HG03565 (cell line): ENCODE results near the gene TSPAN7.

Experiments used
- ATAC-seq: cut with Tn5 transposase; IDR thresholded peaks from one replicate; pipeline ENCODE4 v1.9.1; 2021; ENCODE audit warnings: mild to moderate bottlenecking, moderate library complexity; ENCODE audit not compliant: unreplicated experiment

The TSPAN7 gene

DNA sequence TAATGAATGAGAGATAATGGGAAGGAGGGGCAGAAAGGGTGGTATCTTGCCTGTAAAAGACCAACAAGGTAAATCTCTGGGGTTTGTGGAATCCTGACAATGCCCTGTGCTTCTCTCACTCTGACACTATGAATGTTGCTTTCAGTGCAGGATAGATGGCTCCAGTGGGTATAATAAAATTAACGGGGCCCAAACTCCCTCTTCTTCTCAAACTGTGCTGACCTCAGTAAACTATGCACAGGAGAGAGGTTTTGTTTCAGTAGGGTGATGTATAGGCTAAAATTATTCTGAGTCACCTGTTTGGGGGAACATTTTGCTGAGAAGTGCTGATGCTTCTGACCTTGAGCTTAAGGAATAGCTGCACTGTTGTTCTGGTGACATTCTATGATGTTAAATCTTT, 82.6 kb downstream of the TSPAN7 start:
- ATAC-seq = no peak

DNA sequence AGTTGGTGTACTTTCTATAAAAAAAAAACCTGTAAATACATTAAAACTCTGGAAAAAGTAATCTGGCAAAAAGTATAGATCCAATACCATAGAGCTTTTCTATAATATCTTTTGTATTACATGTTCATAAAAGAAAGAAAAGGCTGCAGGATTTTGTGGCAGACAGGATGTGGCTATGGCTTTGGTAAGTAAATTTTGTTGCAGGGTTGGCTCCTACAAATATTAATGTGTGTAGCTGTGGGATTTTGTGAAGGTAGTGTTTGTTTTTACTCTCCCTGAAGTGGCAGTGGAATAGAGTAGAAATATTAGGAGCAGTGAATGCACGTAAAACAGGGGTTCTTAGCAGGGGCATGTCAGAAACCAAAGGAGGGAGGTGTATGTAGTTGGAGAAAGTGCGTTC, 84.8 kb downstream of the TSPAN7 start:
- no peak for ATAC-seq

DNA sequence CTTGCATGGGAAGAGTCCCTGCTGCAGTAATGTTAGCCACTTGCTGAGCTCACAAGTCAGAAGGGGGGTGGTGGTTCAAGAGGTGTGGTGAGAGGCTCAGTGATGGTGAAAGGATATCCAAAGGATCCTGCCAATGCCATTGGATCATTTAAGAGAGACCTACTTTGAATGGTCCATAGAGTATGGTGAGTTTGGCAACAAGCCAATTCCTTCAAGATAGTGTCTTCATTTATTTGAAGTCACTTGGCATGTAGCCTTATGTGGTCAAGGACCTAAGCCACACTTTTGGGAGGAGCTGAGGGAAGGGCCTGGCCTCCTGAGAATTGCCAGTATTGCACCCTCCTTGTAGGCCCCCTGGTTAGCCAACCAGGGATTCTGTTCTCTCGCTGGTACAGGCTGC, 87.9 kb downstream of the TSPAN7 start:
- no peak for ATAC-seq

DNA sequence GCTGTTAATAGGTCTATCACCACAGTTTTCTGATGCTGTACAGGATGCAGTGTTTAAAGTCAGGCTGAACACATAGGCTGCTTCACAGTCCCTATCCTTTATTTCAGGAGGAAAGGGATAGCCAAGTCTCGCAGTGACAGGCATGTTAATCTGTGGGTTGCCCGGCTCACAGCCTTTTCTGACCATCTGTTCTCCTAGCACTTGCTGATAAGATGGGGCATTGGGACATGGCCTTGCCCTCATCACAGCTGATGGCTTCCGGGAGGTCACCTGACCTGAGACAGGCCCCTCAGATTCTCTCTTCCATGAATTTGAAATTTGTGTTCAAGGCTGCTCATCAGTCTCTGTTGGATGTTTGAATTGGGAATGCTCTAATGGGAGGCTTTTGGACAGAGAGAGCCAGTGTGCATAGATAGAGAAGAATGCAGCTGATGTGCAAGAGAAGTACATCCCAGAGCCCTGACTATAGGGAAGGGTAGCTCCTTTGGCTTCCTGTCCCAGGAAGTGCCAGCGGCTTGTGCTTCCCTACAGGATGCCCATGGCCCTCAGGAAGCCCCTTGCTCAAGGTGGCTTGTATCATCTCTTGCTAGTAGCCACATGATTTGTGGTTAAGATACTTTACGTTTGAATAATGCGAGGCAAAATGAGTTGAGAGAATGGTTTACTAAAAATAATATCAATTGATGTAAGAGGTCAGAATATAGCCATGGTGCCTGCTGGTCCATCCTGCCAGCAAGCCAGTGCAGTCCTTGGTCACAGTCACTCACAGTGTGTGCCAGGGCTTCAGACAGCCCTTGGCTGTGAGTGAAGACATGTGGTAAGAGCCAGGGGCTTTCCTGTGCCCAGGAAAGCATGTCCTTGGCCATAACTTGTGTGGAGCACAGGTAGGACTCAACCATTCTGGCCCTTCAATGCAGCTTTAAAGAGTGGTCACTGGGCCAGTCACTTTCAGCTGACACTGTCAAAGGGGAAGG, 88.6 kb downstream of the TSPAN7 start:
- no peak for ATAC-seq

DNA sequence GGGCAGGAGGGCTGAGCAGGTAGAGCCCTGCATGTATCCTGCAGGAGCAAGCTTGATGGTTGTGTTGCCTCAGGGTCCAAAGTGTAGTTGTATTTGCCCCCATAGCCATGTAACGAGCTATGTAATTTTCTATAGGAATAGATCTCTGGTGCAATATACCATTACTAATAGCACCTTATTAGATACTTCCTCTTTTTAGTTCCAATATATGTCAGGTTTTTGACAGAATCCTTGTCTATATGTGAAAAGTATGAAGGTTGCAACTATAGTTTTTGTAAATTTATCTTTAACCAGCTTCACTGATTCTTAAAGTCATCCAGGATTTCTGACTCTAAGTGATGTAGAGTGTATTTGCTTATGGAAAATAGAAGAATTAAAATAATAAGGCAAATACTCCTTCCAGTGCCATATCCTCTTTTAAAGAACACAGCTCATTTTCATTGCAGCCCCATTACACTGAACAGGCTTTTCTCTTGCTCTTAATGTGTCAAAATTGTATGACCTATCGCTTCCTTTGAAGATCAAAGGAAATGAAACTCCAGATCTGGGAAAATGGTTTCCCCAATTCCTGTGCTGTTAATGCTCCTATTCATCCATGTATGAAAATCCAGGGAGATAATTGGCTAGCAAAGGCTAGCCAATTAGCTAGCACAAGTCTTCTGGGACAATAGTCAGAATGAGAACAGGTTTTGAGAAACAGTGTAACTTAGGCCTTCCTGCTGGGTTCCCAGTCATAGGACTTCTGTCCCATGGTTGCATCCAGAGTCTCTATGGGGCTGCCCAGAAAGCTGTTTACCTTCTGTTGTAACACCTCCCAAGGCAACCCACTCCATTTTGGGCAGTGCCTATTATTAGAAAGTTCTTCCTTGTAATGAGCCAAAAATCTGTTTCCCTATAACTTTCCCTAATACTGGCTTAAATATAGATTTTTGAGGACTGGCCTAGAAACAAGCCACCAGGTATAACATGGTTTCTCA, 90.6 kb downstream of the TSPAN7 start:
- ATAC-seq = no peak

DNA sequence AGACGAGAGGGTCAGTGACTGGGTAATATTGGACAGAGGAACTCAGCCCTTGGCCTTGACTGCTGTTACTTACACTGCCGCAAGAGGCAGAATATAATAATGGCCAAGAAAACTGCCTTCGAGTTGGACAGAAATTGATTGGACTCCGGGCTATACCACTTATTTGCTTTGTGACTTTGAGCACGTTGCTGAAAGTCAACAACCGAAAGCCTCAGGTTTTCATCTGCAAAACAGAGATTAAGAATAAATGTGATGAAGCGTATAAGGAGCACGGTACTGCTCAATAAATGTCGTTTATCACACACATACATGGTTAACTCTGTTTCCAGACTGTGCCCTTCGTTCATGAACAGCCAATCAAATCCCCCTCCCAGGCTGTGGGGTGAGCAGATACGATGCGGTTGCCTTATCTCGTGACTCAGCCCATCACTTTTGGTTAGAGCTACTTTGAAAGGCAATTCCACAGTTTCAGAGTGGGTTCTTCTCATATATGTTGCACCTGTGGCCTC, 91.6 kb downstream of the TSPAN7 start:
- ATAC-seq = no peak

DNA sequence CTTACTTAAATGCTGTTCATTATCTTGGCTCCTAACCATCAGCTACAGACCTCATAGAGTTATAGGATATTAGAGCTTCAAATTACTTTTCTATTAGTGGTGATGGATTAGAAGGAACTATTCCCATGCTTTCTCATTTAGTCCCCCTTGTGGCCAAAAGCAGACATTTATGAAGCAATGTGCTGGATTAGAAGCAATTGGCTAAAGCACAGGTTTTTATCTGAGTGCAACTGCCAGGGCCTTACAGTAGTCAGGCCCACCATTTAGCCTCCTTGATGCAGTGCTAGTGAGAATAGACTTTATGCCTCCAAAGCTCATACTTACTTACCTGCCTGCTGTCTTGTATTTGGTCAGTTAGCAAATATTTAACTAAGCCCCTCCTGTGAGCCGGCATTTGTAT, 93.0 kb downstream of the TSPAN7 start:
- no peak for ATAC-seq

DNA sequence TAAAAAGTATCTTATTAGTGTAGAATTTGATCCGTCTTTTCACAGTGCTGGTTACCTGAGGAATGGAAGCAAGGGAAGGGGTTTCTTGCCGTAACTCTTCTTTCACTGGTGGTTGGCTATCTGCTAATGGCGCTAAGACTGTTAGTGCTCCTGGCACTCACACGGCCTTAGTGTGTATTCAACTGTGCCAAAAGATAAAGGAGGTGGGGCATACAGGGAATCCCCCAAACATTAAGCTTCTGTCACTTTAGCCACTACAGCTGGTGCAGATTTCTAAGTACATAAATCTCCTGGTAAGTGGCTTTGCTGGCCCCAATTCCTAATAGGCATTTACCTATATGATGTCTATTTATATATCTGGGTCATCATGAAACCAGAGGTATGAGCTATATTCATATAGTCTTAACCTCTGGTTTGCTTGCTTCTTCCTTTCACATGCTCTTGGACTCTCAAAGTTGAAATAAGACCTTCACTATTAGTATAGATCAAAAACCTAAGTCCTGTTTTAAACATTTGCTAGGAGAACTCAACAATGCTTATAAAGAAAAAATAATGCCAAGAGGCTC, 95.1 kb downstream of the TSPAN7 start:
- peak; percentile 47 for ATAC-seq

DNA sequence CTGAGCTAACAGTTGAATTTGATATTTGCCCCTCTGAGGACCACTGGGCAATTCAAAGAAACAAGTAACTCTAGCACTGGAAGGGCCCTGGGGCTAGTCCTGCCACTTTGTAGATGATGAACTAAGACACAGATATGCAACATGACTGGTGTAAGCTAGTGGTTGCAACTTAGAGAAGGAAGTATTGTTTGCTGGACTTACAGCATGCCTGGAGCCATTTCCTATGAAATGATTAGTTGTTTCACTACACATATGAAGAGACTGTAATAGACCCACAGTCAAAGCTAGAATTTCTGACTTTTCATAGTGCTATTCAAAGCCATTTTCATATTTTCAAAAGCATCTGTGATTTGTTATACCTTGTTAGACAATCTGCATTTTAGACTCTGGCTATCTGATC, 96.2 kb downstream of the TSPAN7 start:
- ATAC-seq = peak; percentile 48

DNA sequence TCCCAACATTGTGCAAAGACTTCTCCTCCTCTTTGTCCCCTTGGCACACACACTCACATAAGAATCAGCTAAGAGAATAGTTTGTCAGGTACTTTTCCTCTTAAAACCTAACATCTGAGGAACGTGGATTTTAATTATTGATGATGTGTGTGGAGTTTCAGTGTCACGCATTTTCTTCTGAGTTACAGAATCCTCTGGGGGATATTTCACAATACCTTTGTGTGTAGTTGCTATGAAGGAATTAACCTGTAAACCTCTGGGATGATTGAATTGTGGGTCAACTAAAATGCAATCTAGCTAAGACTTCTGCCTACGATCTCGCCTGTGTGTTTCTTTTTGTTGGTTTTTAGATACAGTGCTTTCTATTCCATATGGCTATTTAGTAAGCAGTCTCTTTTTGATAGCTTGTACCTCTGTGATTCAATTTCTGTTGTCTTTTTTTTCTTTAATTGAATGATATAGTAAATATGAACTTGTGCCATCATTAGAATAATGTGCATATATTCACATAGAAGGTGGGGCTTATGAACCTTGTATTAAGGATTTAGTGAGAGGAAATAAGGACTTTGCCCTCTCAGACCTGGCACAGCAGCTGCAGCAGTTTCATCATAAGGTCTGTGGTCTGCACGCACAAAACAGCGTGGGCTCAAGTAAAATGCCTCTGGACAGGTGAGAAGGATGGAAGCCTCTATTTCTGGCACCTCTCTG, 99.2 kb downstream of the TSPAN7 start:
- no peak for ATAC-seq

DNA sequence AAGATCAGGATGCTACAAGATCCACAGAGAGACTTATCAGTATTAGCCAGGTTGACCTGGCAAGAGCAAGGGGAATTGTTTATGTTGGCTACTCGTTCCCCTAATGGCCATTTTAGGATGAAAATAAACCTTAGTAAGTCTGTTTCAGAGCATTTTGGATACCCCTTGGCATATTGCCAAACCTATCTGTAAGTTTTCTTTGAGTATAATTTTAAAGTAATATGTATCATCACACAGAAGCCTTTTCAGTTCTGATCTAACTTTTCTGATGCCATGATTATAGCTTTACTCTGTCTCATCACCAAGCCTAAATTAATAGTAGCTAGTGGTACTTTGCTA, 99.7 kb downstream of the TSPAN7 start:
- no peak for ATAC-seq

DNA sequence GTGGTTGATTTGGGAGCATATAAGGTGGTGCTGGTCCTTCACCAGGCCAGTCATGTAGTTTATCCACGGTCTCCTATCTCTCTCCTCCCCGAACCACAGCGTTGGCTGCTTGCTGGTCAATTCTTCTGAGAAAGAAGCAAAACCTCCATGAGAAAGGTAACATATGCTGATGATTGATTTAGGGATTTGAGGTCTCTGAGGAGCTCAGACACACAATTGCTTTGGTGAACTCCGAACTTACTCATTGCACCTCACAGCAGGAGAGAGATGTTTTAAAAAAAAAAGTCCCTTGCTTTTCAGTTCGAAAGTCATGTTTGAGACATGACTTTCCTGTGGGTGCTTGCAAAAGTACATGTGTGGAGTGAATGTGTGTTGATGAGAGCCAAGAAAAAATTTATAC, 100.2 kb downstream of the TSPAN7 start:
- ATAC-seq = peak; percentile 57

DNA sequence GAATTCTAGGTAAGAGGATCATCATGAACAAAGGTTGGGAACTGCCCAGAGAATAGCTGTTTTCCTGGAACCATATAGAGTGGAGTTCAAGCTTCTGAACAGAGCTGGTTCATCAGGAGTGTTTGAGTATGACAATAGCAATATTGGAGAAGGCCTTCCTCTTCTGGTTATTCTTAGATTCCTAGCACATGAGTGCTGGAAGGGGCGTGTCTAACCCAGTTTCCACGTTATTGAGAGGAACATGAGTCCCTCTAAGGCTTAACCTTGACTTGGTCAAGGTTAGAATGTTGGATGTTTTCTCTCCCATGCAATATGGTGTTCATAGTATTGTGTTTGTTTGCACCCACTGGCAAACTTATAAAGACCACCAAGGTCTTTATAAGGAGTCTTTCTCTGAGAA, 101.3 kb downstream of the TSPAN7 start:
- ATAC-seq = no peak

DNA sequence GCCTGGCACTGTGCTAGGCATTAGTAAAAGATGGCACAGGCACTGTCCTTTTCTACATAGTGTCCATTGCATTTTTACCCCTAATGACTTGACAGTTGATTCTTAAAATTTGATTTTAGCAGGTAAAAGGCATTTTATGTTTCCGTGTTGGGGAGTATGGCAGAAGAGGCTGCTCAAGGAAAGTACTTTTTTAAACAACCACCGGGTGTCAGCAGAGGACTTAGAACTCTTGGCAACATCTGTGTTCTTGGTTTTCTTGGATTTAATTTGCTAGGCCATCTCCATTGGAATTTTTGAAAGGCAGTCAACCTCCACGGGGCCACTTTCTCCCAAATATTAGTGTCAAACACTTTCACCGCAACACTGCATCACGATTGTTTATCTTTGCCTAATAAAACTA, 102.9 kb downstream of the TSPAN7 start:
- no peak for ATAC-seq

DNA sequence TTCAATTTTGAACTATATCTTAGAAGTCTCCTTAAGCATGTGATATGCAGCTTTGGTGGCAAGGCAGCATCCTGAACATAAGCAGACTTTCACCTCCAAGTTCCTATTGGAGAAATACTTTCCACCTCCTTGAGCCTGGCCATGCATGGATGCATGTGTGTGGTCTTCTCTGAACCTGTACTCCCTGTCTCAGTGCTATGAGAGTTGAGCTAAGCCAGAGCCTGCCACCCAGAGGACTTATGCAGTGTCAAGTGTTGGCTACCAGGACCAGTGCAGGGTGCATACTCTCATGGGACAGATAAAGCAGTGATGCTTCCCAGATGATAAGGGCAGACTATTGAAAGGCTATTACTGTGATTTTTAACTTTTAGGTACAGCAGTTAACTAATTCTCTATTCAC, 105.6 kb downstream of the TSPAN7 start:
- no peak for ATAC-seq

DNA sequence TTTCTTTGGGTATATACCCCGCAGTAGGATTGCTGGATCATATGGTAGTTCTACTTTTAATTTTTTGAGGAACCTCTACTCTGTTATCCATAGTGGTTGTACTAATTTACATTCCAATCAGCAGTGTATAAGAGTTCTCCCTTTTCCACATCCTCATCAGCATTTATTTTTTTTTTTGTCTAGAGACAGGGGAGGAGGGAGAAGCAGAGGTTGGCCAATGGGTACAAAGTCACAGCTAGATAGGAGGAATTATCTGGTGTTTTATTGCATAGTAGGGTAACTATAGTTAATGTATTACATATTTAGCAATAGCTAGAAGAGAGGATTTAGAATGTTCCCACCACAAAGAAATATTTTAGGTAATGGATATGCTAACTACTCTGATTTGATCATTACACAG, 107.4 kb downstream of the TSPAN7 start:
- ATAC-seq = no peak

DNA sequence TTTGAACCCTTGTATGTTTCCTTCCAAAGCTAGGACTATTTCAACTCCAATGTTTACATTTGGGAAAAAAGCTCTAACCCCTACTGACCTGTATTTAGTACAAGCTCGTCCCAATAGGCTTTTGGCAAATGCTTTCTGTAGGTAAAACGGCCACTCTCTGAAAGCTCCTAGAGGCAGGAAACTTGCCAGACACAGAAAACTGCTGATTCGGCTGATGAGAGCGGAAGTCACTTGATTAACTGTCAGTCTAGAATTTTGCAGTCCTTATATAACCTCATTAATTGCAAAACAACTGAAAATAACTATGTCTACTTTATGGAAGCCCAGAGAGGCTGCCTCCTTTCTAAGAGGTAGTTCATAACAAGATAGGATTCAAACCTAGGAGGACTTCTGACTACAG, 108.1 kb downstream of the TSPAN7 start:
- no peak for ATAC-seq

DNA sequence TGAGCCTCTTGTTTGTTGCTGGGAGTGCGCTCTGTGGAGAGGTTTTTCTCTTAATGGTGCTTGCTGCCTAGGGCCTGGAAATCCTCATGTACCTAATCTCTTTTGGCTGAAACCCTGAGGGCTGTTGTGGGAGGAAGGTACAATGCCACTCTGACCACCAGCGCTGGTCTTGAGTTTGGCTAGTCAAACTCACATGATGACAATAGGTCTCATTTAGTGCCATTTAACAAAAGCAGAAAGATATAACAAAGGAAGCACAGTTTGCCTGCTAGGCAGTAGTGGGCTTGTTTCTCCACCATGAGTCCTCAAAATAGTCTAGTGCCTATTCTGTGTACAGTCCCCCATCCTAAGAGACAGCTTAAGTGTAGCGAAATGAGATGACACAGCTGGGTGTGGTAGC, 111.3 kb downstream of the TSPAN7 start:
- no peak for ATAC-seq

DNA sequence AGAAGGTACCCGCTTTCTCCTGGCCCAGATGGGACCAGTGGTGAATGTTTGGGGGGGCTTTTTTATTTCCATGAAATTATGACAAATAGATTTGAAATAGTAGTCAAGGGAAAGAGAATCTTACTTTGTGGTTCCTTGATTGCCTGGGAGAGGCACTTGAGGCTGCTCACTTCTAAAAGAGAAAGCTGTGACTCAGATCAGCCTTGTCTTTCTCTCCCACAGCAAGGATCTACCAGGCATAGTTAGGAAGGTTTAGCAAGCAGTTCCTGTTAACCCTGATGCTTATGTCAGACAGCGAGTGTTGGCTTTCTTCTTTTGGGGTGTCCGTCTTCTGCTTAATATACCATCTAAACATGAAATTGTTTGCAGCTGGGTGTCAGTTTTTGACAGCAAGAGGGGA, 114.5 kb downstream of the TSPAN7 start:
- ATAC-seq = no peak

DNA sequence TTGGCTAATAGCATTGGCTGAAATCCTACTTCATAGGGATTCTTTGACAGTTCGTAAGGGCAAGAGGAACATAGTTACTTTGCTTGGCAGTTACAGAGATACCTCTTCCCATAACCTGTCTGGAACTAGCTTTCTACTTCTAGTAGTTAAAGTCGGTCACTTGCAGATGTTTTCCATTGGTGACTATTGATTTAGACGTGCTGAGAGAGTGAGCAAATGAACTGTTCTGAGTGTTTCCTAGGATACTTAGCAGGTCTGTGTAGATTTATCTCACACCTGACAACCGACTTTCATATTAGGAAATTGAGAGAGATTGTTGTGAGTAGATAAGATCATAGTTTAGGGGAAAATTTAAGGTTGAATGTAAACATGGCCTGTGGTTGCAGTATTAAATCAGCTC, 116.8 kb downstream of the TSPAN7 start:
- no peak for ATAC-seq

DNA sequence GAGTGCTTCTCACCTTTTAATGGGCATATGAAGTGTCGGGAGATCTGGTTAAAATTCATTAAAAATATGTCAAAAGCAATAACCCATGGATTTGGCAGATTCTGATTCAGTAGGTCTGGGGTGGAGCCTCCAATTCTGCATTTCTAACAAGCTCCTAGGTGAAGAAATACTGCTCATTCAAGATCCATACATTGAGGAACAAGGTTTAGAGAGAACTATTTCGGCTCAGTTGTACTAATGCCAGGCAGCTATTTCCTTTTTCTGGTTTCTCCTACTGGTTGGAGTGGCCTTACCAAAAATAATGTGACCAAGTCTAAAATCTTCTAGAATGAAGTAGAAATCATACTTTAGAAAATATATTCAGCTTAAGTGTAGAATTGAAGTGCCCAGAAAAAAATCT, 117.5 kb downstream of the TSPAN7 start:
- no peak for ATAC-seq
